ENCODE data around the gene CAB39L.

- TF ChIP-seq CTCF (IDR thresholded peaks at IDR 0.05) (no peak), POLR2A (IDR thresholded peaks at IDR 0.05) (no peak), POLR2AphosphoS5 (IDR thresholded peaks at IDR 0.05) (no peak), EP300 (IDR thresholded peaks at IDR 0.05) (no peak)
Observed at GRCh38 chr13:49265822-49266221, 178.0 kb downstream of the CAB39L start.
